ENCODE results near the gene DENND4B.

The DENND4B gene

GRCh38 chr1:153882296-153882912, 64.1 kb downstream of the DENND4B start:
- no peak for DNase-seq (ENCODE audit: low read depth, low spot score)

- no peak for DNase-seq (ENCODE audit: low read depth, low spot score)
Observed at GRCh38 chr1:153881751-153882150, 64.8 kb downstream of the DENND4B start.

- no peak for DNase-seq (ENCODE audit: low read depth, low spot score)
Observed at GRCh38 chr1:153880962-153881361, 65.6 kb downstream of the DENND4B start.

DNA sequence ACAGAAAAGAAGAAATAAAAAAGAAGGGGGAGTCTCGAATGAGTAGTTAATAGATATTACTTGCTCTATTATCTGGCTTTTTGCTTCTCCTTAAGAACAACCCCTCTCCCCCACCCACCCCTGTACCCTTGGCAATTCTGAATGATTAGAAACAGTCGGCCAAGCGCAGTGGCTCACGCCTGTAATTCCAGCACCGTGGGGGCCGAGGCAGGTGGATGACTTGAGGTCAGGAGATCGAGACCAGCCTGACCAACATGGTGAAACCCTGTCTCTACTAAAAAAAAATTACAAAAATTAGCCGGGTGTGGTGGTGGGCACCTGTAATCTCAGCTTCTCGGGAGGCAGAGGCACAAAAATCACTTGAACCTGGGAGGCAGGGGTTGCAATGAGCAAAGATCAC, 66.5 kb downstream of the DENND4B start:
- DNase-seq (ENCODE audit: low read depth, low spot score), result no peak

All from iPS DF 19.7 (cell line).